ENCODE results near the gene VARS1.

The VARS1 gene

DNA sequence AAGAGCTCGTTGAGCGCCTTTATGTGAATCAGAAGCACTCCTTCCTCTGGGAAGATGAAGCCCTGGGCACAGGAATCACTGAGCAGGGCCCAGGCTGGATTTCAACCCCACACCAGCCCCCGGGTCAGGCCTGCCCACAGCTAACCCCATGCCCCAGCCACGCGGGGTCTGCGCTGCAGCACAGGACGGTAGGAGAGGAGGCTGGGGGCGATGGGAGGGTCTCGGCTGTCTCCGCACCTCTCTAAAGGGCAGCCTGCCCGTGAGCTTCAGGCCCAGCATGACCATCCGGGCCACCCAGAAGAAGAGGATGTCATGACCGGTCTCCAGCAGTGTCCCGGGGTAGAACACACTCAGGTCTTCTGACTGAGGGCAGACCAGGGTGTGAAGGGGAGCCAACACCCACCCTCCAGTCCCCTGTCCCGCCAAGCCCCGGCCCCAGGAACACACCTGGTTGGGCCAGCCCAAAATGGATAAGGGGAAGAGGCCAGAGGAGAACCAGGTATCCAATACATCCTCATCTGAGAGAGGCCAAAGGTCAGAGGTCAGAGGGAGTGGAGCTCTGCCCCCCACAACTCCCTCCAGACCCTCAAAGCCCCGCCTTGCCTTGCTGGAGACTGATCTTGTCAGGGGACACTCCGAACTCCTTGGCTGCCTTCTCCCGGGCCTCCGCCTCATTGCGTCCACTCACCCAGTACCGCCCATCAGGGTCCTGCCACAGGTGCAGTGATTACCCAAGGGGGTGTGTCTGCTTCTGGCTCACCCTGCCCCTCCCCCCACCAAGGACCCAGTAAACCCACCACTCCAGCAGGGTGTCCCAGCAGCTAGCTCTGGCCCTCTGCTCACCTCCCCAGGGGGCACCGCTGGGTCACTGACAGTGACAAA, 14.1 kb downstream of the VARS1 start:
- TF ChIP-seq, protein P1, sequence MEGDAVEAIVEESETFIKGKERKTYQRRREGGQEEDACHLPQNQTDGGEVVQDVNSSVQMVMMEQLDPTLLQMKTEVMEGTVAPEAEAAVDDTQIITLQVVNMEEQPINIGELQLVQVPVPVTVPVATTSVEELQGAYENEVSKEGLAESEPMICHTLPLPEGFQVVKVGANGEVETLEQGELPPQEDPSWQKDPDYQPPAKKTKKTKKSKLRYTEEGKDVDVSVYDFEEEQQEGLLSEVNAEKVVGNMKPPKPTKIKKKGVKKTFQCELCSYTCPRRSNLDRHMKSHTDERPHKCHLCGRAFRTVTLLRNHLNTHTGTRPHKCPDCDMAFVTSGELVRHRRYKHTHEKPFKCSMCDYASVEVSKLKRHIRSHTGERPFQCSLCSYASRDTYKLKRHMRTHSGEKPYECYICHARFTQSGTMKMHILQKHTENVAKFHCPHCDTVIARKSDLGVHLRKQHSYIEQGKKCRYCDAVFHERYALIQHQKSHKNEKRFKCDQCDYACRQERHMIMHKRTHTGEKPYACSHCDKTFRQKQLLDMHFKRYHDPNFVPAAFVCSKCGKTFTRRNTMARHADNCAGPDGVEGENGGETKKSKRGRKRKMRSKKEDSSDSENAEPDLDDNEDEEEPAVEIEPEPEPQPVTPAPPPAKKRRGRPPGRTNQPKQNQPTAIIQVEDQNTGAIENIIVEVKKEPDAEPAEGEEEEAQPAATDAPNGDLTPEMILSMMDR (IDR thresholded peaks at IDR 0.05), result no peak

DNA sequence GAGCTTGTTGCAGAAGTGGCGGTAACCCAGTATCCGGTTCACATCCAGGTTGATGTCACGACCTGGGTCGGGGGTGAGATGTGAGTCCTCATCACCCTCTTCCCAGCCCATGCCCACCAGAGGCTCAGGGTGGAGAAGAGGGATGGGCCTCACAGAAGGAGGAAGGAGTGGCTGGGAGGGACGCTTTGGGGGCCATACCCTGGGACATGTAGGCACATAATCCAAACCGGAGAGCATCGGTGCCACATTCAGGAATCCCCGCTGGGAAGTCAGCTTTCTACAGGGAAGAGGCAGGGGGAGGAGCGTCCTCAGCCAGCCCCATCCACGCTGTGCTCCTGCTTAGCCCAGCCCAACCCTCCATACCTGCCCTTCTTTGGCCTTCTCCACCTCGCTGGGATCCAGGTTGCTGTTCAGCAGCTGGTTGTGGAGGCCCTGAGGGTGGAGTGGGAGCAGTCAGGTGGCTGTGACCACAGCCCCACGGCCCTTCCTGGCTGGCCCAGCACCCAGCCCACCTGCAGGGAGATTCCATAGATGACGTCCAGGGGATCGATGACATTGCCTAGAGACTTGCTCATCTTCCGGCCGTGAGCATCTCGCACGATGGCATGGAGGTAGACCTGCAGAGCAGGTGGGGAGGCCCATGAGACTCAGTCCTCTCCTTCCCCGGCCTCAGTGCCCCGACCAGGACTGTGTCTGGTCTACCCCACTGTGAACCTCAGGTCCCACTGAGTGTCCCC, 14.9 kb downstream of the VARS1 start:
- TF ChIP-seq, protein P1 (IDR thresholded peaks at IDR 0.05), result no peak

- TF ChIP-seq, protein P1 (IDR thresholded peaks at IDR 0.05), result no peak
Measured at GRCh38 chr6:31779908-31780307, 15.6 kb downstream of the VARS1 start.

DNA sequence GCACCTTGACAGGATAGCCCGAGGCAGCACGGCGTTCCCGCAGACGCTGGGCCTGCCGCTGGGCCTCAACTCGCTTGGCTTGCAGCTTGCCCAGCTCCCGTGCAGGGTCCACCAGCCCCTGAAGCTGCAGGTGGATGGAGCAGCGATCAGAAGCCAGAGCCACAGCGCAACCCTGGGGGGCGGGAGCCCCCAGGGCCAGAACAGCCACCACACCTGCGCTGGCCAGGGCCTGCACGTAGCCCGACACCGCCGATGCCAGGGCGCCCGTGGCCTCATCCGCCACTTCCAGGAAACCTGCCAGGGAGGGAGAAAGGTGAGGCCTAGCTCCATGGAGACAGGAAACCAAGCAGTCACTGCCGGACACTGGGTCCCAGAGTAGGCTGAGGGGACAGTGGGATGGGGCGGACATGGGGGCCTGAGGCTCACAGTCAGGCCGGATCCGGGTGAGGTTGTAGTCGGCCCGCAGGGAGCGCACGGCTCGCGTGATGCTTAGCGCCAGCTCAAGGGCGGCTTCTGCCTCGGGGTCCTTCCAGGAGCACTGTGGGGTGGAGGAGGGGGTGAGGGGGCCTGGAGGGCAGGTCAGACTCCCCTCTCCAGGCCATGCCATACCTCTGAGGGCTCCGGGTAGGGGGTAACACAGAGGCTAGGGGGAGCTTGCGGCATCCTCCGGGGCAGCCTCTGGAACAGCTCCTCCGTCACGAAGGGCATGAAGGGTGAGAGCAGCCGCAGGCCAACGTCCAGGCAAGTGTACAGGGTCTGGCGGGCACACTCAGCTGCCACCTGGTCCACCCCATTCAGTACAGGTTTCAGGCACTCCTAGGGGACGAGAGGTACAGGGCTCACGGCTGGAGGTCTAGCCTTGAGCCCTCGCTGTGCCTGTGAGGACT, 16.3 kb downstream of the VARS1 start:
- TF ChIP-seq, protein P1 (IDR thresholded peaks at IDR 0.05), result no peak

GRCh38 chr6:31778193-31778592, 17.4 kb downstream of the VARS1 start:
- TF ChIP-seq, protein P1 (IDR thresholded peaks at IDR 0.05), result no peak

DNA sequence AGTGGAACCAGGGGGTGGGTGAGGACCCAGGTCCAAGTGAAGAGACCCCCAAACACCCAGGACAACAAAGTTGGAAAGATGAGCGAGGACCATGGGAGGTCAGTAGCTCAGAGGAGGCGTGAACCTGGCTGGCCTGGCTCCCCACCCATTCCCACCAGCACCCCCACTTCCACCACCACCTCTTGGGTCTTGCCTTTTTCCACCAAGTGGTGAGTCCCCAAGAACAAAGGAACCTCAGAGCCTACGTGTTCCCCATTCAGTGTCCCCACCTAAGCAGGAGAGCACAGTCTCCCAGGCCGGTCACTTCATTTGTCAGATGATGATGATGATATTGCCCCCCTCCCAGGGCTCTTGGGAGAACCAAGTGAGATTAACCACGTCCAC, 17.9 kb downstream of the VARS1 start:
- TF ChIP-seq, protein P1 (IDR thresholded peaks at IDR 0.05), result no peak

DNA sequence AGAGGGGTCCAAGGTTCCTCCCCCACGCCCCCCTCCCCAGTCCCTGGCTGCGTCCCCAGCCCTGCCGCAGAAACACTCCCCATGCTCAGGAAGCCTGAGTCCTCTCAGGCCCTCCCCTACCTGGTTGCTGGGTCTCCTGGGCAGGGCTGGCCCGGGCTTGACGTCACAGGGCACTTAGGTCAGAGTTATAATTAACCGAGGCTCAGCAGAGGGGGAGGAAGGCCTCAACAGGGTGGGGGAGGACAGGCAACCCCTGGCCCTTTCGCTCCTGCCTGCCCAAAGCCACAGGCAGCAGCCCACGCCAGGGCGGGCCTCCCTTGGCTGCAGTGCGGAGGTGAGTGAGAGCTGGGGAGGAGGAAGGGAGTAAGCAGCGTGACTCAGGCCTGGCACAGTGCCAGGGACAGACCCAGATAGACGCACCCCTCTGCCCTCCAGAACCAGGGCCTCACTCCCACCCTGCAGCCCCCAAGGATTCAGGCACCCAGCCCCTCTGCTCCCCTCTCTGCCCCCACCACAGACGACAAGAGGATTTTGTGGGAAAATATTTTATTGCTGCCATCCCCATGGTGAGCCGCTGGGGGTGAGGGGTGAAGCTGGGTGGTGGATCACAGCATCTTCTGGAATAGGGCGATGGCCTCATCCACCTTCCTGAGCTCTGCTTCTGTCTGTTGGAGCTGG, 18.4 kb downstream of the VARS1 start, which contains the start of gene VWA7:
VWA7 (minus strand) TSS at position 340 of the 678 bp plus-strand sequence. CDS start 549 bp downstream, outside the sequence.
- TF ChIP-seq, protein P1 (IDR thresholded peaks at IDR 0.05), result no peak

All from LNCAP (cell line).